HEK293 (cell line): Measurements from ENCODE around the gene APOBEC3G.

Source experiments
- CTCF ChIP-seq: fragments of 450-650 bp; formaldehyde crosslinking; IDR thresholded peaks from 2 replicates; pipeline ENCODE4 v1.5.1; 2016; ENCODE audit warnings: missing biosample characterization, missing genetic modification characterization
- HOXA7 ChIP-seq: sonication (generic); formaldehyde crosslinking; IDR thresholded peaks from 2 replicates; pipeline ENCODE4 v1.8.1; 2022; ENCODE audit warnings: missing genetic modification reagents, borderline replicate concordance
- RBAK ChIP-seq: fragments of 450-650 bp; formaldehyde crosslinking; IDR thresholded peaks from 2 replicates; pipeline ENCODE4 v1.5.1; 2016; ENCODE audit warnings: missing biosample characterization, missing genetic modification characterization
- REST ChIP-seq: fragments of 450-650 bp; formaldehyde crosslinking; IDR thresholded peaks from 2 replicates; pipeline ENCODE4 v1.5.1; 2016; ENCODE audit warnings: missing biosample characterization, missing genetic modification characterization
- SETDB1 ChIP-seq: IDR thresholded peaks from one replicate; pipeline ENCODE4 v1.6.1; 2017; ENCODE audit warnings: mild to moderate bottlenecking, low read length, moderate library complexity, mixed read lengths; ENCODE audit not compliant: insufficient read length
- TRIM28 ChIP-seq: IDR thresholded peaks from 2 replicates; pipeline ENCODE4 v1.6.1; 2011; ENCODE audit warnings: low read length, control low read depth, borderline replicate concordance
- ZNF114 ChIP-seq: fragments of 450-650 bp; formaldehyde crosslinking; IDR thresholded peaks from 2 replicates; pipeline ENCODE4 v1.5.0; 2017; ENCODE audit warnings: missing biosample characterization, missing genetic modification characterization
- ZNF24 ChIP-seq: fragments of 450-650 bp; formaldehyde crosslinking; IDR thresholded peaks from 2 replicates; pipeline ENCODE4 v1.5.1; 2016; ENCODE audit warnings: missing biosample characterization, missing genetic modification characterization
- ZNF280C ChIP-seq: fragments of 450-650 bp; formaldehyde crosslinking; IDR thresholded peaks from 2 replicates; pipeline ENCODE4 v1.5.1; 2016; ENCODE audit warnings: missing biosample characterization, missing genetic modification characterization
- ZNF488 ChIP-seq: fragments of 450-650 bp; formaldehyde crosslinking; IDR thresholded peaks from 2 replicates; pipeline ENCODE4 v1.5.1; 2016; ENCODE audit warnings: missing biosample characterization, missing genetic modification characterization
- ZNF626 ChIP-seq: fragments of 450-650 bp; sonication (Bioruptor Pico); formaldehyde crosslinking; IDR thresholded peaks from 2 replicates; pipeline ENCODE4 v1.5.1; 2018; ENCODE audit warnings: missing biosample characterization, missing genetic modification characterization, inconsistent platforms
- ZSCAN4 ChIP-seq: fragments of 450-650 bp; formaldehyde crosslinking; IDR thresholded peaks from 2 replicates; pipeline ENCODE4 v1.5.1; 2017; ENCODE audit warnings: missing biosample characterization, missing genetic modification characterization

- no peak for TF ChIP-seq TRIM28
- TF ChIP-seq ZSCAN4 (tag by site-specific recombination) = no peak
- TF ChIP-seq ZNF114 = no peak
- no peak for TF ChIP-seq RBAK (tag by site-specific recombination)
- no peak for TF ChIP-seq CTCF (tag by site-specific recombination)
- no peak for TF ChIP-seq ZNF488 (tag by site-specific recombination)
- TF ChIP-seq SETDB1 = no peak
- TF ChIP-seq ZNF626 (tag by site-specific recombination) = no peak
- TF ChIP-seq ZNF24 (tag by site-specific recombination) = no peak
- TF ChIP-seq ZNF280C (tag by site-specific recombination) = no peak
- no peak for TF ChIP-seq HOXA7 (CRISPR knock-in tag)
- TF ChIP-seq REST (tag by site-specific recombination) = no peak
Observed at GRCh38 chr22:39109361-39109760, 32.3 kb downstream of the APOBEC3G start.
